ENCODE data around the gene DNAJC17. TPM values are rescaled to one million over a fixed set of nuclear protein-coding genes. Genes with fewer than 3 reads are reported as not detected.

The DNAJC17 gene
- total RNA-seq, 2 donors from 2014 or later: 26.3 to 37.3 TPM

DNA sequence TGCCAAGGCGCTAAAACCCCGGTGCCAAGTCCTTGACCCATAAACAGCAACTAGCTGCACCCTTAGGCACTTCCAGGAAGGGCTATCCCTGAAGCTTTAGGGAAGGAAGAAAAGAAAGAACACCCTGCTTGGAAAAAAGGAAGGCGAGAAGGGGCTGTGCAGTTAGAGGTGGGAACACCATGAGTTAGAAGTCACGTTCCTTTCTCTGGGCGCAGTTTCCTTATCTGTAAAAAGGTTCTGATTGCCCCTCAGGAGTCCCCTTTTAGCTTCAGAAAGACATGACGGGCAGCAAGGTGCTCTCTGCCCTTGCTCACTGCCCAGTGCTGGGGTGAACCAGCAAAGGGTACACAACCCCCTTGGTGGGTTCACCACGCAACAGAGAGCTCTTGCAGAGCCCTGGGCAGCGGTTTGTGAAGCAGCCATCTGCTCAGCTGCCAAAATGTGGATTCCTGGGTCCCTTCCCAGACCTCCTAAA lies 42.6 kb downstream of the DNAJC17 start:
- Mint-ChIP-seq H3K4me1 (ENCODE audit: low read depth) (peaks cover 44% of the 10 kb centered on the region), H3K27ac (peak overlapping the region; percentile 60), H3K36me3 (ENCODE audit: insufficient read depth in 2 of 2) (no peaks in the 10 kb centered on the region), H3K4me3 (peak overlapping the region; percentile 82 to 95), H3K27me3 (ENCODE audit: low read depth) (no peaks in the 10 kb centered on the region), H3K9me3 (no peaks in the 10 kb centered on the region)
- ATAC-seq (replicated peaks in 1 of 2) (no peak), DNase-seq (no peak)

DNA sequence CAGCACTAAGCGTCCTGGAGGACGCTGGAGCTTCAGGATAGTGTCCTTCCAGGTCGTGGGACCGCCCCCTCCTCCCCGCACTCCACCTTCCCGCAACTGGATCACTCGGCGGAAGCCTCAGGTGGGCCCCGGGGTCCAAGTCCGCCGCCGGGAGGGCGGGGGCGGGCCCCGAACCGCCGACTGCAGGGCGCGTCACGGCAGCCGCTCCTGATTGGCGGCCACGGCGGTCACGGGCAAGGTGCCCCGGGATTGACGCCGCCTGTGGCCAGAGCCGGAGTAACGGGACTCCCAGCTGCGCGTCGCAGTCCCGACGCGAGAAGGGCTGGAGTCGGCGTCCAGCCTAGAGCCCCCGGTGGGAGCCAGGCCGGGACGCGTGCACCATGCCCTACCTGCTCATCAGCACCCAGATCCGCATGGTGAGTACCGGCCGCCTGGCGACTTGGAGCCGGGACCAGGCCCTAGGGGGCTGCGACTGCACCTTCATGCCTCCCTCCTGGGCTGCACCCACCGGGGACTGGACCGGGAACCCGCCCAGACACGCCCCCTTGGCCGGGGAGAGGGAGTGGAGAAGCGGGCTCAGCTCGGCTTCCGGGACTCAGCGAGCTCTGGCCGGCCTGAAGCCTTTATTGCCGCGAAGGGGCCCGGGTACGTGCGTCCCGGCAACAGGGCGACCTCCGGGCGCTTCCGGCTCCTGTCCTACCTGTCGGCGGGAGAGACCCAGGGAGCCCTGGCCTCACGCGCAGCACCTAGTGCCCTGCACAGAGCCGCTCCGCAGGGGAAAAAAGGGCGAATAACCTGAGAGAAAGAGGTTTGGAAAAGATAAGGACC lies 43.3 kb downstream of the DNAJC17 start, which contains the start of gene GCHFR:
GCHFR (plus strand) TSS at position 268 of the 828 bp plus-strand sequence; CDS start at position 381, 113 bp downstream.
- no peaks in the 10 kb centered on the region for H3K9me3 Mint-ChIP-seq
- H3K4me1 Mint-ChIP-seq (ENCODE audit: low read depth): peaks cover 38% of the 10 kb centered on the region
- peak within 1 kb of the TSS; percentile 82 to 95 for H3K4me3 Mint-ChIP-seq
- no peaks in the 10 kb centered on the region for H3K36me3 Mint-ChIP-seq (ENCODE audit: insufficient read depth in 2 of 2)
- H3K27me3 Mint-ChIP-seq (ENCODE audit: low read depth): no peaks in the 10 kb centered on the region
- DNase-seq (peak; percentile 84 to 87), ATAC-seq (replicated peaks in 1 of 2) (peak; percentile 76 to 77)
- peak within 1 kb of the TSS; percentile 68 for H3K27ac Mint-ChIP-seq

GRCh38 chr15:40762919-40763800 lies 44.1 kb downstream of the DNAJC17 start:
- ATAC-seq (replicated peaks in 1 of 2): peak; percentile 5 to 14
- Mint-ChIP-seq H3K27ac (peak overlapping the region; percentile 68), H3K36me3 (ENCODE audit: insufficient read depth in 2 of 2) (no peaks in the 10 kb centered on the region), H3K27me3 (ENCODE audit: low read depth) (no peaks in the 10 kb centered on the region), H3K4me3 (peak overlapping the region; percentile 82 to 95), H3K9me3 (no peaks in the 10 kb centered on the region), H3K4me1 (ENCODE audit: low read depth) (peaks cover 29% of the 10 kb centered on the region)
- DNase-seq: peak; percentile 54 to 56

DNA sequence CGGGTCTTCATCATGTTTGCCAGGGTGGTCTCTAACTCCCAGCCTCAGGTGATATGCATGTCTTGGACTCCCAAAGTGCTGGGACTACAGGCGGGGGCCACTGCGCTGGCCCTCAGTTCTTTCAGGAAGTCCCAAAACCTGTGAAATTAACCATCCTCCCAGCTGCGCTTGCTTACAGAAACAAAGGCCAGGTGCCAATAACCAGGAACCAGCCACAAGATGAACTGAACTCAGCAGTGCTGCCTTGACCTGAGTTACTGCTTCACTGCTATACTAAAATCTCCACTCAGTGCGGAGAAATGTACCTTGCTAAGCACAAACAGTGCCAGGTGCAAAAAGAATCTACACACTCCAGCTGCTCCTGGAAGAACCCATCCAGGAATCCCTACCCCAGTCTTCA lies 47.3 kb downstream of the DNAJC17 start:
- H3K36me3 Mint-ChIP-seq (ENCODE audit: insufficient read depth in 2 of 2): no peaks in the 10 kb centered on the region
- H3K4me1 Mint-ChIP-seq (ENCODE audit: low read depth): peaks cover 29% of the 10 kb centered on the region
- no peak overlapping the region for H3K4me3 Mint-ChIP-seq
- ATAC-seq (replicated peaks in 1 of 2): no peak
- no peaks in the 10 kb centered on the region for H3K27me3 Mint-ChIP-seq (ENCODE audit: low read depth)
- no peaks in the 10 kb centered on the region for H3K9me3 Mint-ChIP-seq
- DNase-seq: no peak
- no peak overlapping the region for H3K27ac Mint-ChIP-seq

GRCh38 chr15:40756938-40757337 lies 50.3 kb downstream of the DNAJC17 start:
- Mint-ChIP-seq H3K27ac (no peak overlapping the region), H3K36me3 (ENCODE audit: insufficient read depth in 2 of 2) (peaks cover 0 to under 1% of the 10 kb centered on the region in 2 donors), H3K9me3 (no peaks in the 10 kb centered on the region), H3K27me3 (ENCODE audit: low read depth) (no peaks in the 10 kb centered on the region), H3K4me3 (peak overlapping the region; percentile 34 to 45), H3K4me1 (ENCODE audit: low read depth) (peaks cover 39% of the 10 kb centered on the region)
- DNase-seq (no peak), ATAC-seq (replicated peaks in 1 of 2) (no peak)

GRCh38 chr15:40755812-40756208 lies 51.5 kb downstream of the DNAJC17 start:
- Mint-ChIP-seq H3K4me1 (ENCODE audit: low read depth) (peaks cover 45% of the 10 kb centered on the region), H3K4me3 (peak overlapping the region; percentile 97 to 99), H3K27ac (peak overlapping the region; percentile 100), H3K27me3 (ENCODE audit: low read depth) (no peaks in the 10 kb centered on the region), H3K9me3 (no peaks in the 10 kb centered on the region), H3K36me3 (ENCODE audit: insufficient read depth in 2 of 2) (peaks cover 2% of the 10 kb centered on the region in 2 donors)
- DNase-seq (no peak), ATAC-seq (replicated peaks in 1 of 2) (no peak)

GRCh38 chr15:40754883-40755811 lies 52.1 kb downstream of the DNAJC17 start, which contains the start of gene RMDN3:
TSS of gene RMDN3 (minus strand) at chr15:40755254. CDS start at chr15:40754783, 471 bp downstream.
- peak within 1 kb of the TSS; percentile 97 to 99 for H3K4me3 Mint-ChIP-seq
- H3K4me1 Mint-ChIP-seq (ENCODE audit: low read depth): peaks cover 45% of the 10 kb centered on the region
- peak within 1 kb of the TSS; percentile 100 for H3K27ac Mint-ChIP-seq

DNA sequence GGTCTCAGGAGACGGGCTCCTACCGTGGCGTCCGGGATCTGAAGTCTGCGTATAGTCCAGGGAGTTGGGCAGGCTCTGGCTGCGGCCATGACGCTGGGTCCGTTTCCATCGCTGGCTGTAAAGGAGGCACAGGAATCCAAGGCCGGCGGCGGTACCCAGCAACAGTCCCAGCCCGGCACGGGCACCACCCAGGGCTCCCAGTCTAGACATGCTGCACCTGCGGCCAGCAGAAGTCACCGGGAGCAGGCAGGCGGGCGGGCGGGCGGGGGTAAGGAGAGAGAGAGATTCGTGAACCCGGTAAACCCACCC lies 52.7 kb downstream of the DNAJC17 start:
- Mint-ChIP-seq H3K4me1 (ENCODE audit: low read depth) (peaks cover 45% of the 10 kb centered on the region), H3K27ac (peak overlapping the region; percentile 82), H3K4me3 (peak overlapping the region; percentile 97 to 99), H3K9me3 (no peaks in the 10 kb centered on the region), H3K27me3 (ENCODE audit: low read depth) (no peaks in the 10 kb centered on the region), H3K36me3 (ENCODE audit: insufficient read depth in 2 of 2) (peaks cover 2 to 7% of the 10 kb centered on the region in 2 donors)
- ATAC-seq (replicated peaks in 1 of 2): peak; percentile 12 to 14
- peak in 1 of 2 donors; percentile 33 for DNase-seq

More at GRCh38 chr15:40754883-40755811, 52.1 kb downstream of the DNAJC17 start, which contains the start of gene RMDN3:
- DNase-seq (peak; percentile 95 to 98), ATAC-seq (replicated peaks in 1 of 2) (peak; percentile 89 to 90)
- peaks cover 2% of the 10 kb centered on the region in 2 donors for H3K36me3 Mint-ChIP-seq (ENCODE audit: insufficient read depth in 2 of 2)
- H3K9me3 Mint-ChIP-seq: no peaks in the 10 kb centered on the region
- H3K27me3 Mint-ChIP-seq (ENCODE audit: low read depth): no peaks in the 10 kb centered on the region

DNA sequence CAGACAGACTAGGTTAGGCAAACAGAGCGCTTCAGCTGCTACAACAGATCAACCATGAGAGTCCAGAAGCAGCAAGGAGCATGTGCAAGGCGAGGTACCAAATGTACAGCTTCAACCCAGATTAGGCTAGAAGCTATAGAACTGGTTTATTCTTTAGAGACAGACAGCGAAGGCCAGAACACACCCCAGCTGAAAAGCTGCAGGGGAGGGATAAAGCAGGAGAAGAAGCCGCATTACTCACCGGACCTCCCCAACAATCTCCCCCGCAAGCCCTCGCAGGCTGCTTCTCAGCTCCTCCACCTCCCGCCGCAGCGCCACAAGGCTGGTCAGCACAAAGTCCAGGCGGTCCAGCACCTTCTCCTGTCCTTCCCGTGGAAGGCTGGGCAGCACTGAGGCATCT lies 55.5 kb downstream of the DNAJC17 start:
- Mint-ChIP-seq H3K9me3 (no peaks in the 10 kb centered on the region), H3K4me3 (no peak overlapping the region), H3K27me3 (ENCODE audit: low read depth) (no peaks in the 10 kb centered on the region), H3K27ac (no peak overlapping the region), H3K36me3 (ENCODE audit: insufficient read depth in 2 of 2) (peaks cover 2 to 8% of the 10 kb centered on the region in 2 donors), H3K4me1 (ENCODE audit: low read depth) (peaks cover 51% of the 10 kb centered on the region)
- no peak for ATAC-seq (replicated peaks in 1 of 2)
- no peak for DNase-seq

- Mint-ChIP-seq H3K27ac (no peak overlapping the region), H3K4me1 (ENCODE audit: low read depth) (peaks cover 46% of the 10 kb centered on the region), H3K36me3 (ENCODE audit: insufficient read depth in 2 of 2) (peaks cover 2 to 8% of the 10 kb centered on the region in 2 donors), H3K27me3 (ENCODE audit: low read depth) (no peaks in the 10 kb centered on the region), H3K9me3 (no peaks in the 10 kb centered on the region), H3K4me3 (no peak overlapping the region)
- ATAC-seq (replicated peaks in 1 of 2) (no peak), DNase-seq (no peak)
These were observed 56.4 kb downstream of the DNAJC17 start for GRCh38 chr15:40750885-40751284.

DNA sequence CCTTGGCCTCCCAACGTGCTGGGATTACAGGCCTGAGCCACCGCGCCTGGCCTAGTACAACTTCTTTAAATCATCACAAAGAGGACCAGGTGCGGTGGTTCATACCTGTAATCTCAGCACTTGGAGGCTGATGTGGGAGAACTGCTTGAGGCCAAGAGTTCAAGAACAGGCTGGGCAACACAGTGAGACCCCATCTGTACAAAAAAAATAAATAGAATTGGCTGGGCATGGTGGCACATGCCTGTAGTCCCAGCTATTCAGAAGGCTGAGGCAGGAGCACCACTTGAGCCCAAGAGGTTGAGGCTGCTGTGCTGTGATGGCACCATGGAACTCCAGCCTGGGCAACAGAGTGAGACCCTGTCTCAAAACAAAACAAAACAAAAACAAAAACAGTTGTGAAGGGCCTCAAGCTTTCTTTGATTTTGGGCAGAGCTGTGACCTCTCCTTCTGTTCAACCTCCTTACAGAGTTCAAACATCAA lies 58.1 kb downstream of the DNAJC17 start:
- DNase-seq (no peak), ATAC-seq (replicated peaks in 1 of 2) (no peak)
- H3K27me3 Mint-ChIP-seq (ENCODE audit: low read depth): no peaks in the 10 kb centered on the region
- H3K27ac Mint-ChIP-seq: no peak overlapping the region
- H3K36me3 Mint-ChIP-seq (ENCODE audit: insufficient read depth in 2 of 2): peaks cover 6 to 11% of the 10 kb centered on the region in 2 donors
- H3K9me3 Mint-ChIP-seq: no peaks in the 10 kb centered on the region
- H3K4me1 Mint-ChIP-seq (ENCODE audit: low read depth): peaks cover 41% of the 10 kb centered on the region
- no peak overlapping the region for H3K4me3 Mint-ChIP-seq
